ENCODE results near the gene CBLN3. TPM values are rescaled to one million over a fixed set of nuclear protein-coding genes. Genes with fewer than 3 reads are reported as not detected.
A peak's percentile ranks its signal among the peaks of the same experiment; 100 is the strongest.

The CBLN3 gene
- total and polyA plus RNA-seq, 8 donors: 0.81 to 4.2 (median 2.1) TPM; not detected in 2

DNA sequence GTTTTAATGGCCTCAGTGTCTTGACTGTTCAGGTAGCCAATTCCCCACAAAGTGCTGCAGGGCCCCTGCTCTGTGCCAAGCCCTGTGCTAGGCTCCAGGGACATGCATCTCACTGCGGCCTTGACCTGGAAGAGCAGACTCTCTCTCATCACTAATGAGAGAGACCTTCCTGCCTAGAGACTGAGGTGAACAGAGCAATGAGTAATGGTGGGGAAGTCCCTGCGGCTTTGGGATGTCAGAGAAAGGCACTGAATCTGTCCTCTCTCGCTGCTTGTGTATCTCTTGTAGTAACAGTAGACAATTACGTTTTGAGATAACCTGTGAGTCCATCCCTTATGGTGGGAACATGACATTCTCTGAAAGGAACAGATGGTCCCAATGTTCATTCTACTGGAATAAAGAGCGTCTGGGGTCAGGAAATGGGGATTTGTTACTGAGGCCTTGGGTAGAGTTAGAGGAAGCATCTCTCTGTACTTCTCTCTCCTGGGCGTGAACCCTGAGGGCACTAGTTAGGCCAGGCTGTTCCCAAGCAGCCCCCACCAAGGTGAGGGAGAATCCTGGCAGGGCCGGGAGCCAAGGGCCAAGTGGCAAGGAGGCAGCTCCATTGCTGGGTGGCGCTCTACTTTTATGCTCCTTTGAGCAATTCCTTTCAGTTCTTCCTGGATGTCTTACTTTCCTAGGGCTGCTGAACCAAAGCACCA is 48.0 kb downstream of the CBLN3 start:
- WGBS, 5 donors: 76 to 91% (median 88%) methylated on average over 8 of the region's 8 CpGs
- Histone ChIP-seq H3K27ac (no peak overlapping the region), H3K27me3 (no peaks in the 10 kb centered on the region), H3K4me3 (no peak overlapping the region), H3K9me3 (no peaks in the 10 kb centered on the region), H3K36me3 (peaks cover 0 to 14% (median 7%) of the 10 kb centered on the region in 4 donors), H3K4me1 (peaks cover 0 to under 1% (median 0%) of the 10 kb centered on the region in 4 donors)
- intact Hi-C loops (cut with DNase I; ENCODE audit: low total_unique reads): no loop called here
- TF ChIP-seq, protein P1, sequence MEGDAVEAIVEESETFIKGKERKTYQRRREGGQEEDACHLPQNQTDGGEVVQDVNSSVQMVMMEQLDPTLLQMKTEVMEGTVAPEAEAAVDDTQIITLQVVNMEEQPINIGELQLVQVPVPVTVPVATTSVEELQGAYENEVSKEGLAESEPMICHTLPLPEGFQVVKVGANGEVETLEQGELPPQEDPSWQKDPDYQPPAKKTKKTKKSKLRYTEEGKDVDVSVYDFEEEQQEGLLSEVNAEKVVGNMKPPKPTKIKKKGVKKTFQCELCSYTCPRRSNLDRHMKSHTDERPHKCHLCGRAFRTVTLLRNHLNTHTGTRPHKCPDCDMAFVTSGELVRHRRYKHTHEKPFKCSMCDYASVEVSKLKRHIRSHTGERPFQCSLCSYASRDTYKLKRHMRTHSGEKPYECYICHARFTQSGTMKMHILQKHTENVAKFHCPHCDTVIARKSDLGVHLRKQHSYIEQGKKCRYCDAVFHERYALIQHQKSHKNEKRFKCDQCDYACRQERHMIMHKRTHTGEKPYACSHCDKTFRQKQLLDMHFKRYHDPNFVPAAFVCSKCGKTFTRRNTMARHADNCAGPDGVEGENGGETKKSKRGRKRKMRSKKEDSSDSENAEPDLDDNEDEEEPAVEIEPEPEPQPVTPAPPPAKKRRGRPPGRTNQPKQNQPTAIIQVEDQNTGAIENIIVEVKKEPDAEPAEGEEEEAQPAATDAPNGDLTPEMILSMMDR (IDR thresholded peaks at IDR 0.05): no peak
- TF ChIP-seq POLR2A (IDR thresholded peaks at IDR 0.05) (no peak), EP300 (IDR thresholded peaks at IDR 0.05) (no peak), POLR2AphosphoS5 (IDR thresholded peaks at IDR 0.05) (no peak)
- peak in 1 of 2 donors; percentile 8 for DNase-seq

DNA sequence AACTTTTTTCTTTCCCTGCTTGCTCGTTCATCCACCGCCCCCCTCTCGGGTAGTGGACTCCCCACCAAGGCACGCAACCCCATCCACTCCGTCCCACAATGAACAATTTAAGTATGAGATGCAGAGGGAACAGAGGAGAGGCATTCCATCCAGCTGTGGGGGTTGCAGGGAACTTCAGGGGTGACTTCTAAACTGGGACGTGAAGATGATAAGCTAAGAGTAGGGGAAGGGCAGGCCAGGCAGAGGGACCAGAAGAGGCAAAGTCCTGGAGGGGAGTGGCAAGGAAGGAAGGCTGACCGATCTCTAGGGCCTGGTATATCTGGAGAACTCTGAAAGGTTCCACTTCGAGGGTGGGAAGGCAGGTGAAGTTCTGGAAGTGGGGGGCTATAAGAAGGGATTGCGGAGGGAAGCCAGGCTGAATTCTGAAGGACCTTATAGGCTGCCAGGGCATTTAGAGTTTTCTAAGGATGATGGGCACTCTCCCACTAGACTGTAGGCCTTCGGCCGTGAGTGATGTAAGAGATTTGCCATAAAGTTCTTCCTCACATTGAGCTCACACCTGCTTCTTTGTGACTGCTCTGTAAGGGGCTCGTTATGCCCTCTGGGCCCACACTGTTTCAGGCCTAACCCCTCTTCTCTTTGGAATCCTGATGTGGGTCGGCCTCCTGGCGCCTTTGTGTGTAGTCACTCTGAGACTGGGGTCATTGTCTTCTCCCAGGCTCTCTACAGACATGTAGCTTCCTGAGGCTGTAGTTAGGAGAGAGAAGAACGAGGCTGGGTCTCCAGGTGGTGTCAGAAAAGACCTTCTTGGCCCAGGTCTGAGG is 49.3 kb downstream of the CBLN3 start:
- H3K4me3 ChIP-seq: no peak overlapping the region
- H3K27me3 ChIP-seq: no peaks in the 10 kb centered on the region
- TF ChIP-seq, protein P1 (IDR thresholded peaks at IDR 0.05): no peak
- TF ChIP-seq EP300 (IDR thresholded peaks at IDR 0.05): no peak
- no peak for TF ChIP-seq POLR2AphosphoS5 (IDR thresholded peaks at IDR 0.05)
- TF ChIP-seq POLR2A (IDR thresholded peaks at IDR 0.05): no peak
- DNase-seq: peak in 1 of 2 donors; percentile 16
- WGBS, 5 donors: 76 to 85% (median 81%) methylated on average over 15 of the region's 15 CpGs
- no peaks in the 10 kb centered on the region for H3K4me1 ChIP-seq
- intact Hi-C loops (cut with DNase I; ENCODE audit: low total_unique reads): no loop called here
- no peaks in the 10 kb centered on the region for H3K9me3 ChIP-seq
- H3K27ac ChIP-seq: no peak overlapping the region
- H3K36me3 ChIP-seq: peaks cover 0 to 28% (median 18%) of the 10 kb centered on the region in 4 donors

DNA sequence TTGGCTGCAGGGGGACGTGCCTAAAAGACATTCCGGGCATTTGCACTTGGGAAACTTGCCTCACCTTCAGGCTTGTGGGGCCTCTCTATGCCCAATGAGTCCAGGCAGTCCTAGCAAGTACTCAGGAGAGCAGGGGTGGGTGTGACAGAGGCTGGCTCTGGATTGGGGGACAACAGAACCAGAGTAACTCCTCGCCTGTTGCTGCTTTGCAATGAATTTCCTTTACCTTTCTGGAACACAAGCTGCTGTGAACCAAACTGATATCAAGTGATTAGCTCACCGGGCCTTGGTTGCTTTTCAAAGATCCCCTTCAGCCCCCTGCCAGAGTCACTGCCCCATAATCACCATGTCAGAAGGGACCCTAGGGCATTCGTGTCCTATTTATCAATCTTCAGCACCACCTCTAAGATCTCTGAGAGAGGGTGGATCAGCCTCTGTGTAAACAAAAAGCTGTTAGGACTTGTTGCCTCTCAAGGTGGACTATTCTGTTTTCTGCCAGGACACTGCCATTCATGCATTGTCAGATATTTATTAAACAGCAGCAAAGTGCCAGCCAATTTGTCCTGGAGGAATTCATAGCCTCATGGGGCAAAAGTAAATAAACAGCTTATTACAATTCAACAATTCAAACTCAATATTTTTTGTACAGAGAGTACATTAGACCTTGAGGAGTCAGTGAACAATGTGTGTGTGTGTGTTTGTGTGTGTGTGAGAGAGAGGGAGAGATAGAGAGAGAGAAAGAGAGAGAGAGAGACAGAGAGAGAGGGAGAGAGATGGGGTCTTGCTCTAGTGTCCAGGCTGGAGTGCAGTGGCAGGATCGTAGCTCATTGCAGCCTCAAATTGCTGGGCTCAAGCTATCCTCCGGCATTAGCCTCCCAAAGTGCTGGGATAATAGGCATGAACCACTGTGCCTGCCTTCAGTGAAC is 50.2 kb downstream of the CBLN3 start:
- WGBS, 5 donors: 67 to 75% (median 71%) methylated on average over 7 of the region's 7 CpGs
- H3K36me3 ChIP-seq: peaks cover 0 to 37% (median 24%) of the 10 kb centered on the region in 4 donors
- DNase-seq: no peak
- TF ChIP-seq EP300 (IDR thresholded peaks at IDR 0.05) (no peak), POLR2A (IDR thresholded peaks at IDR 0.05) (no peak), POLR2AphosphoS5 (IDR thresholded peaks at IDR 0.05) (no peak)
- TF ChIP-seq, protein P1 (IDR thresholded peaks at IDR 0.05): no peak
- no peak overlapping the region for H3K4me3 ChIP-seq
- H3K27ac ChIP-seq: no peak overlapping the region
- H3K4me1 ChIP-seq: no peaks in the 10 kb centered on the region
- H3K27me3 ChIP-seq: no peaks in the 10 kb centered on the region
- H3K9me3 ChIP-seq: no peaks in the 10 kb centered on the region
- intact Hi-C loops (cut with DNase I; ENCODE audit: low total_unique reads): no loop called here

DNA sequence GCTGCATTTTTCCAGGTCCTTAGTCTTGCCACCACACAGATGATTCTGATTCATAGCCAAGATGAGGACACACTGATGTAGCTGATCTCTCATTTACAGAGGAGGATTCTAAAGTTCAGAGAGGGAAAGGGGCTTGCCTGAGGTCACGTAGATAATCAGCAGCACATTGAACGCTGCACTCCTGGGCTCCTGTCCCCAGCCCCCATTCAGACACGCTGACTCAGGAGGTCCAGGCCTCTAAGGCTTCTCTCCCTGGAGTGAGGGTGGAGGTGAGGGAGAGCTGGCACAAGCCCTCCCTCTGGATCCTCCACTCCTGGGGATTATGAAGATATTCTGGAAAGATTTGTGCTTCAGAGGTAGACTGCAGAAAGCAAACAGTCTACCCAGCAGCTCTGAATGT is 51.1 kb downstream of the CBLN3 start:
- peak in 1 of 2 donors; percentile 4 for DNase-seq
- 67 to 92% (median 84%) methylated on average over 3 of the region's 3 CpGs for WGBS, 5 donors
- Histone ChIP-seq H3K4me1 (no peaks in the 10 kb centered on the region), H3K27ac (no peak overlapping the region), H3K36me3 (peaks cover 0 to 46% (median 31%) of the 10 kb centered on the region in 4 donors), H3K4me3 (no peak overlapping the region), H3K27me3 (no peaks in the 10 kb centered on the region), H3K9me3 (no peaks in the 10 kb centered on the region)
- intact Hi-C loops (cut with DNase I; ENCODE audit: low total_unique reads): no loop called here
- TF ChIP-seq EP300 (IDR thresholded peaks at IDR 0.05): no peak
- no peak for TF ChIP-seq POLR2AphosphoS5 (IDR thresholded peaks at IDR 0.05)
- TF ChIP-seq POLR2A (IDR thresholded peaks at IDR 0.05): no peak

Data from stomach (tissue), 9 donors.